Ovary (tissue), 3 donors: ENCODE measurements around the gene FNDC5.

Experiments used
- EP300 ChIP-seq: sonication (generic); formaldehyde crosslinking; IDR thresholded peaks from one replicate; pipeline ENCODE4 v1.6.1; 2017; ENCODE audit warnings: antibody characterized with exemption
- TF ChIP-seq, protein P1 (sequence below), 3 donors: fragments of 450-650 bp in 2 of 3; fragments of 200-600 bp in 1 of 3; IDR thresholded peaks; one replicate each; pipeline versions ENCODE4 v1.5.1 to v1.8.0; 2016 to 2022; ENCODE audit warnings: antibody characterized with exemption in 3 of 3, mild to moderate bottlenecking in 1 of 3
- donor health status: DM: no; HTN: no; CAD: no.

DNA sequence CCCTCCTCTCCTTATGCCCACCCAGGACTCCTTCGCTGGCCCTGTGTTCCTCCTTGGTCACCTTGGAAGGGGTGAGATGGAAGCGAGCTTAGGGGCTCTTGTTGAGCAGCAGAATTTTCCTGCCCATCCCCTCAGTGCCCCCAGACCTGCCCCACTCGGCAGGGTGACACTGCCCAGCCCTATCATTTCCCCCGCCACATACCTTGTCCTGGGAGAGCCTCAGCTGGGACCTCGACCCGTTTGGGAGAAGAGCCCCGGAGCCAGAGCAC lies 1.4 kb upstream of the FNDC5 start:
- no peak for TF ChIP-seq EP300
- TF ChIP-seq, protein P1, sequence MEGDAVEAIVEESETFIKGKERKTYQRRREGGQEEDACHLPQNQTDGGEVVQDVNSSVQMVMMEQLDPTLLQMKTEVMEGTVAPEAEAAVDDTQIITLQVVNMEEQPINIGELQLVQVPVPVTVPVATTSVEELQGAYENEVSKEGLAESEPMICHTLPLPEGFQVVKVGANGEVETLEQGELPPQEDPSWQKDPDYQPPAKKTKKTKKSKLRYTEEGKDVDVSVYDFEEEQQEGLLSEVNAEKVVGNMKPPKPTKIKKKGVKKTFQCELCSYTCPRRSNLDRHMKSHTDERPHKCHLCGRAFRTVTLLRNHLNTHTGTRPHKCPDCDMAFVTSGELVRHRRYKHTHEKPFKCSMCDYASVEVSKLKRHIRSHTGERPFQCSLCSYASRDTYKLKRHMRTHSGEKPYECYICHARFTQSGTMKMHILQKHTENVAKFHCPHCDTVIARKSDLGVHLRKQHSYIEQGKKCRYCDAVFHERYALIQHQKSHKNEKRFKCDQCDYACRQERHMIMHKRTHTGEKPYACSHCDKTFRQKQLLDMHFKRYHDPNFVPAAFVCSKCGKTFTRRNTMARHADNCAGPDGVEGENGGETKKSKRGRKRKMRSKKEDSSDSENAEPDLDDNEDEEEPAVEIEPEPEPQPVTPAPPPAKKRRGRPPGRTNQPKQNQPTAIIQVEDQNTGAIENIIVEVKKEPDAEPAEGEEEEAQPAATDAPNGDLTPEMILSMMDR (IDR thresholded peaks at IDR 0.05) = no peak
